ENCODE results near the gene SASH1.
"Not testable (repeated sequence)": the region's sequence is repeated elsewhere in the genome, so short reads cannot be mapped to it uniquely, and the experiment has no call there.

The SASH1 gene

GRCh38 chr6:148329596-148330381 is 12.8 kb upstream of the SASH1 start:
- DNase-seq: no peak

GRCh38 chr6:148332088-148332487 is 10.6 kb upstream of the SASH1 start:
- no peak for DNase-seq

GRCh38 chr6:148336901-148337300 is 5.7 kb upstream of the SASH1 start:
- no peak for DNase-seq

- DNase-seq: no peak
Observed at GRCh38 chr6:148339766-148340165, 2.9 kb upstream of the SASH1 start.

GRCh38 chr6:148340586-148341297 is 1.9 kb upstream of the SASH1 start:
- DNase-seq: no peak

GRCh38 chr6:148342100-148342349 is 613 bp upstream of the SASH1 start:
- DNase-seq: no peak

- DNase-seq: no peak
Observed at GRCh38 chr6:148343047-148343782, 577 bp downstream of the SASH1 start.

GRCh38 chr6:148345176-148345575 is 2.5 kb downstream of the SASH1 start:
- no peak for DNase-seq

GRCh38 chr6:148345578-148345977 is 2.9 kb downstream of the SASH1 start:
- no peak for DNase-seq

- DNase-seq: no peak
Observed at GRCh38 chr6:148346681-148347440, 4.2 kb downstream of the SASH1 start.

- no peak for DNase-seq
Observed at GRCh38 chr6:148347441-148348054, 4.9 kb downstream of the SASH1 start.

GRCh38 chr6:148348335-148348734 is 5.7 kb downstream of the SASH1 start:
- no peak for DNase-seq

- no peak for DNase-seq
Observed at GRCh38 chr6:148348778-148349177, 6.1 kb downstream of the SASH1 start.

GRCh38 chr6:148349466-148349865 is 6.8 kb downstream of the SASH1 start:
- DNase-seq: no peak

GRCh38 chr6:148351309-148351708 is 8.7 kb downstream of the SASH1 start:
- DNase-seq: no peak

- DNase-seq: not testable (repeated sequence)
Observed at GRCh38 chr6:148352421-148352820, 9.8 kb downstream of the SASH1 start.

- DNase-seq: no peak
Observed at GRCh38 chr6:148358196-148358785, 15.7 kb downstream of the SASH1 start.

GRCh38 chr6:148359228-148359627 is 16.6 kb downstream of the SASH1 start:
- no peak for DNase-seq

- DNase-seq: no peak
Observed at GRCh38 chr6:148364056-148364824, 21.6 kb downstream of the SASH1 start.

GRCh38 chr6:148365041-148365440 is 22.4 kb downstream of the SASH1 start:
- DNase-seq: no peak

GRCh38 chr6:148367411-148368024 is 24.9 kb downstream of the SASH1 start:
- DNase-seq: no peak
